Measurements from ENCODE around the gene DLG4. TPM values are rescaled to one million over a fixed set of nuclear protein-coding genes. Genes with fewer than 3 reads are reported as not detected.
"Not testable (repeated sequence)": the region's sequence is repeated elsewhere in the genome, so short reads cannot be mapped to it uniquely, and the experiment has no call there.

Gene DLG4
- total RNA-seq, 4 donors from 2014 or later, result 6.8 to 21.5 (median 12.4) TPM

DNA sequence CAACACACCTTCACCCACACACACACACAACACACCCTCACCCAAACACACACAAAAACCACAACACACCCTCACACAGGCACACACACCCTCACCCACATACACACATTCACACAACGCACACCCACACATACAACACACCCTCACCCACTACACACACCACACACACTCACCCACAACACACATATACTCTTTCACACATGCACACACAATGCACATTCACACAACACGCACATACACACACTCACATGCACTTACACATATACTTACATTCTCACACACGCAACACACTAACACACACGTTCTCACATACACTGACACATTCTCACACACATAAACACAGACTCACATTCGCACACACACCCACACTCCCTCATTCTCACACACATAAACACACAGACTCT is 44.3 kb downstream of the DLG4 start:
- no peak for TF ChIP-seq POLR2A (IDR thresholded peaks at IDR 0.05)
- TF ChIP-seq, protein P1, sequence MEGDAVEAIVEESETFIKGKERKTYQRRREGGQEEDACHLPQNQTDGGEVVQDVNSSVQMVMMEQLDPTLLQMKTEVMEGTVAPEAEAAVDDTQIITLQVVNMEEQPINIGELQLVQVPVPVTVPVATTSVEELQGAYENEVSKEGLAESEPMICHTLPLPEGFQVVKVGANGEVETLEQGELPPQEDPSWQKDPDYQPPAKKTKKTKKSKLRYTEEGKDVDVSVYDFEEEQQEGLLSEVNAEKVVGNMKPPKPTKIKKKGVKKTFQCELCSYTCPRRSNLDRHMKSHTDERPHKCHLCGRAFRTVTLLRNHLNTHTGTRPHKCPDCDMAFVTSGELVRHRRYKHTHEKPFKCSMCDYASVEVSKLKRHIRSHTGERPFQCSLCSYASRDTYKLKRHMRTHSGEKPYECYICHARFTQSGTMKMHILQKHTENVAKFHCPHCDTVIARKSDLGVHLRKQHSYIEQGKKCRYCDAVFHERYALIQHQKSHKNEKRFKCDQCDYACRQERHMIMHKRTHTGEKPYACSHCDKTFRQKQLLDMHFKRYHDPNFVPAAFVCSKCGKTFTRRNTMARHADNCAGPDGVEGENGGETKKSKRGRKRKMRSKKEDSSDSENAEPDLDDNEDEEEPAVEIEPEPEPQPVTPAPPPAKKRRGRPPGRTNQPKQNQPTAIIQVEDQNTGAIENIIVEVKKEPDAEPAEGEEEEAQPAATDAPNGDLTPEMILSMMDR (IDR thresholded peaks at IDR 0.05), result no peak
- Histone ChIP-seq H3K9me3 (no peaks in the 10 kb centered on the region), H3K36me3 (no peaks in the 10 kb centered on the region), H3K27me3 (no peaks in the 10 kb centered on the region), H3K27ac (no peak overlapping the region), H3K4me3 (replicated peaks in 1 of 3) (no peak overlapping the region), H3K4me1 (peaks cover 23 to 34% of the 10 kb centered on the region in 2 donors)
- intact Hi-C loops (cut with DNase I), result loop anchor here (5.0 kb wide), 1 partner anchor 123 kb away; no protein-coding TSS in a partner anchor
- 91 to 92% methylated on average over 5 of the region's 5 CpGs for WGBS, 2 donors
- DNase-seq, result no peak

DNA sequence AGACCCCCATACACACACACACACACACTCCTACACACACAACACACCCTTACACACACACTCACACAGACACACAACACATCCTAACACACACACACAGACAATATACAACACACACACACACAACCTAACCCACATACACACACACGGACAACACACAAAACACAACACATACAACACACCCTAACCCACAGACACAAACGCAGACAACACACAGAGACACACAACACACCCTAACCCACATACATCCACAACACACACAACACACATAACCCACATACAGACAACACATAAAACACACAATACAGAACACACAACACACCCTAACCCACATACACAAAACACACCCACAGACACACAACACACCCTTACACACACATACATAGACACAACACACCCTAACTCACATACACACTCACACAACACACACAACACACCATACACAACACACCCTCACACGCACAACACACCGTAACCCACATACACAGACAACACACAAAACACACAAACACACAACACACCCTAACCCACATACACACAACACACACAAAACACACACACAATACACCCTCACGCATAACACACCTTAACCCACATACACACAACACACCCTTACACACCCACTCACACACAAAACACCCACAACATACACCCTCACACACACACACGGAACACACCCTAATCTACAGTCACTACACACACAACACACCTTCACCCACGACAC is 44.9 kb downstream of the DLG4 start:
- 83 to 88% methylated on average over 7 of the region's 7 CpGs for WGBS, 2 donors
- H3K27me3 ChIP-seq, result no peaks in the 10 kb centered on the region
- intact Hi-C loops (cut with DNase I), result loop anchor here (5.0 kb wide), 1 partner anchor 122 kb away; no protein-coding TSS in a partner anchor
- no peak for TF ChIP-seq POLR2A (IDR thresholded peaks at IDR 0.05)
- TF ChIP-seq, protein P1 (IDR thresholded peaks at IDR 0.05), result no peak
- no peaks in the 10 kb centered on the region for H3K9me3 ChIP-seq
- H3K27ac ChIP-seq, result no peak overlapping the region
- no peak for DNase-seq
- no peaks in the 10 kb centered on the region for H3K36me3 ChIP-seq
- no peak overlapping the region for H3K4me3 ChIP-seq (replicated peaks in 1 of 3)
- peaks cover 23 to 34% of the 10 kb centered on the region in 2 donors for H3K4me1 ChIP-seq

DNA sequence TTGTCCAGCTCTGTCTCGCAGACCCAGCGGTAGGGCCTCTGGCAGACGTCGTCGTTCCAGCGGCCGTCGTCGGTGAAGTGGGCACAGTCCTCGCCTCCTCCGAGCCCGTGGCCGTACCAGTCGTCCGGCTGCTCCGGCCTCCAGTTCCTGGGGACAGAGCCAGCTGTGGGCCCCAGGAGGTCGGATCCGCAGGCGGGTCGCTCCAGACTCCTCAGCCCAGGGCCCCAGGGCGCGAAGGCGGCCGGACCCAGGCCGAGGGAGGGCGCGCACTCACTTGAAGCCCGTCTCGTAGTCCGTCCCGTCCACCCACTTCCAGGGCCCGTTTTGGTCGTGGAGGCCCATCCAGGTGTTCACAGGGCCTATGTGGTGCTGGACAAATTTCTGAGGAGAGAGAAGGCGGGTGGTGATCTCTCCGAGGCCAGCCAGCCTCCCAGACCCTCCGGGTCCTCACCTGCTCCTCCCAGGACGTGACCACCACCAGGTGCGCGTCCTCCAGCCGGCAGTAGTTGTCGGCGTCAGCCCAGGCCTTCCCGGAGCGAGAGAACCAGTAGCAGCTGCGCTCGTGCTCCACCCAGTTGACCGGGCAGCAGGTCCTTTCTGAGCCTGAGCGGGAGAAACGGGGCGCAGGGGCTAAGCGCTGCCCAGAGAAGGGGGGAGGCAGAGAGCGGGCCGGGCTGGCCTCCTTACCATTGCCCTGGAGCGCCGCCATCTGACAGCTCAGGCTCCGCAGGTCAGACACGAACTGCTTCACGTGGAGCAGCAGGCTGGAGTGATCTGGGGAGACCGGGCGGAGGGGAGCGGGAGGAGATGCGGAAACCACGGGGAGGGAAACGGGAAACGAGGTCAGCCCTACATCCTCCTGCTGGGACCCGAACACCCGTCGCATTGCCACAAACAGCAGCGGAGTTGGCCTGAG is 45.7 kb downstream of the DLG4 start:
- Histone ChIP-seq H3K4me3 (replicated peaks in 1 of 3) (no peak overlapping the region), H3K27me3 (no peaks in the 10 kb centered on the region), H3K36me3 (no peaks in the 10 kb centered on the region), H3K9me3 (no peaks in the 10 kb centered on the region), H3K4me1 (peaks cover 23 to 34% of the 10 kb centered on the region in 2 donors), H3K27ac (peak overlapping the region; percentile 12 to 74 (median 66))
- intact Hi-C loops (cut with DNase I), result no loop called here
- DNase-seq, result peak; percentile 88 to 89
- no peak for TF ChIP-seq POLR2A (IDR thresholded peaks at IDR 0.05)
- TF ChIP-seq, protein P1 (IDR thresholded peaks at IDR 0.05), result peak in 2 of 6 experiments; percentile 30 to 38
- WGBS, 2 donors, result 61 to 81% methylated on average over 20 to 50 of the region's 69 CpGs

DNA sequence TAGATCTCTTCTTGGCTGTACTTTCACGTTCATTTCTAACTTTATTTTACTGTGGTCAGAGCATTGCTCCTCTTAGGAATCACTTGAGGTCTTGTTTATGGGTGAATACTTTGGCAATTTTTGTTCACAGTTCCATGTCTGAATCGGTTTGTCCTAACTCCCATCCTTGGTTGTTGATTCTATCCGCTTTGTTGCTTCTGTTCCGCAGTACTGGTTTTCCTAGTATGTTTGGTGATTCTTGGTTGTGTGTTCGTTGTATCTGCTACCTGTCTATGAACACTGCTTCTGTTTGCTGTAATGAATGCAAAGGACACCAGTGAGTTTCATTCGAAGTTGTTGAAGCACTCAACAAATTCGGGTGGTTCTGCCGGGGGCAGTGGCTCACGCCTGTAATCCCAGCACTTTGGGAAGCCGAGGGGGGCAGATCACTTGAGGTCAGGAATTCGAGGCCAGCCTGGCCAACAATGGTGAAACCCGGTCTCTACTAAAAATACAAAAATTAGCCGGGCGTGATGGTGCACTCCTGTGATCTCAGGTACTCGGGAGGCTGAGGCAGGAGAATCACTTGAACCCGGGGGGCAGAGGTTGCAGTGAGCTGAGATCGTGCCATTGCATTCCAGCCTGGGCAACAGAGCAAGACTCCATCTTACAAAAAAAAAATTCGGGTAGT is 47.0 kb downstream of the DLG4 start:
- intact Hi-C loops (cut with DNase I), result not testable (repeated sequence)
- WGBS, 2 donors, result 38 to 42% methylated on average over 18 of the region's 18 CpGs

DNA sequence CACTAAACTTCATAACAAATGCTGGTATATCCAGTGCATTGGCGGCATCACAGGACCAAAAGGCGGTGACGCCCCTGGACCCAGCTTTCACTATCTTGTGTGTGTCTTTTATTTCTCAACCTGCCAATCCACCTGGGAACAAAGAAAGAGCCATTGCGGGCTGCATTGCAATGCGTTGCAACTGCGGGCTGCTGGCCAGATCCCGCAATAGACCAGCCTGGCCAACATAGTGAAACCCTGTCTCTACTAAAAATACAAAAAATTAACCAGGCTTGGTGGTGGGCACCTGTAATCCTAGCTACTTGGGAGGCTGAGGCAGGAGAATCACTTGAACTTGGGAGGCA is 50.1 kb downstream of the DLG4 start:
- DNase-seq; H3K27ac ChIP-seq; intact Hi-C loops (cut with DNase I); H3K36me3 ChIP-seq; H3K4me3 ChIP-seq (replicated peaks in 1 of 3); H3K9me3 ChIP-seq; H3K27me3 ChIP-seq: not testable (repeated sequence)
- 94 to 95% methylated on average over 7 of the region's 7 CpGs for WGBS, 2 donors
- H3K4me1 ChIP-seq, result peaks cover 10 to 15% of the 10 kb centered on the region in 2 donors

More for the DNA sequence above, 47.0 kb downstream of the DLG4 start:
- not testable (repeated sequence) for H3K27me3 ChIP-seq; H3K36me3 ChIP-seq; H3K9me3 ChIP-seq; H3K4me3 ChIP-seq (replicated peaks in 1 of 3)
- TF ChIP-seq, protein P1 (IDR thresholded peaks at IDR 0.05), result peak in 1 of 6 experiments; percentile 2
- Histone ChIP-seq H3K27ac (peak overlapping the region; percentile 66 to 74 (median 70)), H3K4me1 (peaks cover 17 to 27% of the 10 kb centered on the region in 2 donors)
- peak; percentile 61 to 66 for DNase-seq

DNA sequence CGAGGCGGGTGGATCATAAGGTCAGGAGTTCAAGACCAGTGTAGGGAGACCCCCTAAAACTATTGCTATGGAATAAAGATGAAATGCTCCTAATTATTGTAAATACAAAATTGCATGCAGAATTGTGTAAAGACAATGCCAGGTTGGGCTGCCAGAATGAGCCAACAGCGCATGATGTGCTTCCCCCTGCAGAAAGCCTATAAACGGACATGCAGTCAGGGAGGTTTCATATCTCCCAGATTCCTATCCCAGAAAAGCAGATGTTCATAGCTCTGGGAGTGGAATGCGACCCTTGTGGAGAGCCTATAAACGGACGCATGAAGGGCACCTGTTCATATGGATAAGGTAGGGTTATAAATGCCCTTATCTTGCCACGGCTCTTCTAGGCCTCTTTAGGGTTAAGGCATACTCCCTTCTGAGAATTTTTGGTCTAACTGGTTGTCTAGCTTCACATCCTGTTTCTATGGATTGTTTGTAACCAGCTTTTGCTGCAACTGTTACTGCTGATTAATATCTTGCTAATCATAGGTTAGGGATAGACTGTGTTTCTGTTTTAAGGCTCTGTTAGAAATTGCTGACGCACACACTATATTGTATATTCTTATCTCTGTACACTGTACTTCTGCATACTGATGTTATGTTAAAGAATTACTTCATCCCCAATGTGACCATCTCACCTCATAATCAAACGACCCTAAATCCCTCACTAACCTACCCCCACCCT is 50.6 kb downstream of the DLG4 start:
- H3K27ac ChIP-seq; intact Hi-C loops (cut with DNase I); DNase-seq; H3K27me3 ChIP-seq; H3K4me3 ChIP-seq (replicated peaks in 1 of 3); H3K36me3 ChIP-seq; H3K9me3 ChIP-seq: not testable (repeated sequence)
- 96% methylated on average over 10 of the region's 10 CpGs for WGBS, 2 donors
- H3K4me1 ChIP-seq, result peaks cover 10 to 15% of the 10 kb centered on the region in 2 donors

Measured in thyroid gland (tissue), 4 donors.